Caco-2 (cell line): ENCODE measurements around the gene RASSF3. TPM values are rescaled to one million over a fixed set of nuclear protein-coding genes. Genes with fewer than 3 reads are reported as not detected.

Source experiments
- BruUV-seq: library from RNA; stranded (reverse); fragments of 400-500 nt; replicated peaks from 2 replicates; lab custom pipeline; 2021; lab: Mats Ljungman, UMichigan
- CTCF ChIA-PET: fragments of 300-600 bp; sonication (Branson Sonifier 250); formaldehyde crosslinking; loops from one replicate; lab custom pipeline; 2022; ENCODE audit warnings: antibody characterized with exemption; lab: Charles Lee
- POLR2A ChIA-PET: fragments of 300-600 bp; sonication (Branson Sonifier 250); formaldehyde crosslinking; loops from one replicate; lab custom pipeline; 2022; ENCODE audit warnings: antibody characterized with exemption; lab: Charles Lee
- DNase-seq, 2 experiments: peaks; one replicate each; pipeline versions ENCODE4 v3.0.0 to v3.0.0-alpha.2; 2020 to 2022
- H3K27me3 ChIP-seq: replicated peaks from 2 replicates; pipeline ENCODE4 v1.6.0; 2011; ENCODE audit warnings: low read length; ENCODE audit not compliant: control insufficient read depth, insufficient read depth
- H3K36me3 ChIP-seq: 2 replicates; pipeline ENCODE4 v1.5.1; 2011; ENCODE audit warnings: low read length; ENCODE audit not compliant: control insufficient read depth, insufficient read depth
- H3K4me1 ChIP-seq: fragments of 250-450 bp; sonication (Bioruptor Pico); 2 replicates; pipeline ENCODE4 v1.5.1; 2020; ENCODE audit warnings: mild to moderate bottlenecking
- H3K4me3 ChIP-seq: 2 replicates; pipeline ENCODE4 v1.5.1; 2011; ENCODE audit warnings: low read depth, mild to moderate bottlenecking, control low read depth, low read length
- H3K9me3 ChIP-seq: fragments of 250-450 bp; sonication (Bioruptor Pico); 2 replicates; pipeline ENCODE4 v1.5.1; 2020; ENCODE audit warnings: mild to moderate bottlenecking, moderate library complexity
- H3K27ac Mint-ChIP-seq: one replicate; pipeline ENCODE4 v1.8.0; 2022; ENCODE audit warnings: mixed read lengths; ENCODE audit not compliant: unreplicated experiment
- H3K27me3 Mint-ChIP-seq: one replicate; pipeline ENCODE4 v1.8.0; 2022; ENCODE audit warnings: mixed read lengths; ENCODE audit not compliant: insufficient read depth, unreplicated experiment
- H3K36me3 Mint-ChIP-seq: one replicate; pipeline ENCODE4 v1.8.0; 2022; ENCODE audit warnings: mild to moderate bottlenecking, mixed read lengths; ENCODE audit not compliant: insufficient read depth, unreplicated experiment
- H3K4me1 Mint-ChIP-seq: one replicate; pipeline ENCODE4 v1.8.0; 2022; ENCODE audit warnings: low read depth, mixed read lengths; ENCODE audit not compliant: unreplicated experiment
- H3K4me3 Mint-ChIP-seq: one replicate; pipeline ENCODE4 v1.8.0; 2022; ENCODE audit warnings: mild to moderate bottlenecking, moderate library complexity, mixed read lengths; ENCODE audit not compliant: unreplicated experiment
- H3K9me3 Mint-ChIP-seq: one replicate; pipeline ENCODE4 v1.8.0; 2022; ENCODE audit warnings: mixed read lengths; ENCODE audit not compliant: unreplicated experiment
- CTCF ChIP-seq, 2 experiments: fragments of 200-600 bp in 1 of 2; IDR thresholded peaks; 1 replicate in 1 of 2; 2 replicates in 1 of 2; pipeline versions ENCODE4 v1.5.1 to v1.8.0; 2011 to 2022; ENCODE audit warnings: antibody characterized with exemption in 1 of 2, control low read depth in 1 of 2, inconsistent platforms in 1 of 2, low read depth in 1 of 2, low read length in 1 of 2, mild to moderate bottlenecking in 1 of 2, moderate library complexity in 1 of 2; ENCODE audit not compliant: insufficient read depth in 1 of 2, severe bottlenecking in 1 of 2, unreplicated experiment in 1 of 2
- intact Hi-C: fragments of 100-400 bp; cut with micrococcal nuclease; formaldehyde crosslinking; loops from one replicate; pipeline ENCODE4 v1.10.0; 2022; ENCODE audit not compliant: unreplicated experiment
- total RNA-seq: library from RNA; stranded (reverse); gene quantifications from 2 replicates; pipeline ENCODE4 v1.2.3, GENCODE V29; 2022

The RASSF3 gene
- total RNA-seq, 1 experiment from 2014 or later = 25.7 TPM

GRCh38 chr12:64724201-64724745 is 114.0 kb downstream of the RASSF3 start:
- BruUV-seq = no TSS peak
- Mint-ChIP-seq H3K4me3 (no peak overlapping the region), H3K27ac (no peak overlapping the region), H3K27me3 (no peaks in the 10 kb centered on the region), H3K4me1 (peaks cover 10% of the 10 kb centered on the region), H3K9me3 (no peaks in the 10 kb centered on the region), H3K36me3 (peaks cover 8% of the 10 kb centered on the region)
- DNase-seq = no peak
- H3K4me1 ChIP-seq = peaks cover 13% of the 10 kb centered on the region; the same call in 1 of the 2 replicates
- ChIA-PET POLR2A (no interaction called here), CTCF (interaction anchor here (0.8 kb wide), 1 partner anchor 72 kb away, joined by 3 read pairs; no protein-coding TSS in a partner anchor)
- H3K4me3 ChIP-seq = no peak overlapping the region
- no peaks in the 10 kb centered on the region; the same call in 1 of the 2 replicates for H3K36me3 ChIP-seq
- H3K9me3 ChIP-seq = no peaks in the 10 kb centered on the region
- intact Hi-C loops = no loop called here
- no peak for TF ChIP-seq CTCF (IDR thresholded peaks at IDR 0.05; ENCODE audit: insufficient read depth in 1 of 2, low read depth in 1 of 2, low read length in 1 of 2, severe bottlenecking in 1 of 2, unreplicated experiment in 1 of 2)
- no peaks in the 10 kb centered on the region for H3K27me3 ChIP-seq

- Histone ChIP-seq H3K4me3 (no peak overlapping the region), H3K4me1 (no peaks in the 10 kb centered on the region), H3K36me3 (no peaks in the 10 kb centered on the region; the same call in 1 of the 2 replicates), H3K27me3 (no peaks in the 10 kb centered on the region), H3K9me3 (no peaks in the 10 kb centered on the region)
- no peak overlapping the region for H3K27ac Mint-ChIP-seq
- ChIA-PET CTCF (no interaction called here), POLR2A (no interaction called here)
- no peak for DNase-seq
- intact Hi-C loops = no loop called here
- BruUV-seq = no TSS peak
- no peak overlapping the region for H3K4me3 Mint-ChIP-seq
- no peaks in the 10 kb centered on the region for H3K27me3 Mint-ChIP-seq
- H3K36me3 Mint-ChIP-seq = peaks cover 30% of the 10 kb centered on the region
- no peaks in the 10 kb centered on the region for H3K4me1 Mint-ChIP-seq
- TF ChIP-seq CTCF (IDR thresholded peaks at IDR 0.05; ENCODE audit: insufficient read depth in 1 of 2, low read depth in 1 of 2, low read length in 1 of 2, severe bottlenecking in 1 of 2, unreplicated experiment in 1 of 2) = no peak
- H3K9me3 Mint-ChIP-seq = no peaks in the 10 kb centered on the region
Observed at GRCh38 chr12:64729909-64730587, 119.8 kb downstream of the RASSF3 start.

GRCh38 chr12:64730588-64730969 is 120.3 kb downstream of the RASSF3 start:
- no TSS peak for BruUV-seq
- TF ChIP-seq CTCF (IDR thresholded peaks at IDR 0.05; ENCODE audit: insufficient read depth in 1 of 2, low read depth in 1 of 2, low read length in 1 of 2, severe bottlenecking in 1 of 2, unreplicated experiment in 1 of 2) = no peak
- no peaks in the 10 kb centered on the region for H3K27me3 ChIP-seq
- H3K36me3 ChIP-seq = no peaks in the 10 kb centered on the region; the same call in 1 of the 2 replicates
- H3K9me3 ChIP-seq = no peaks in the 10 kb centered on the region
- no peak overlapping the region for H3K4me3 Mint-ChIP-seq
- H3K27ac Mint-ChIP-seq = no peak overlapping the region
- intact Hi-C loops = no loop called here
- CTCF ChIA-PET = no interaction called here
- H3K4me1 ChIP-seq = no peaks in the 10 kb centered on the region
- peaks cover 30% of the 10 kb centered on the region for H3K36me3 Mint-ChIP-seq
- H3K27me3 Mint-ChIP-seq = no peaks in the 10 kb centered on the region
- H3K4me1 Mint-ChIP-seq = no peaks in the 10 kb centered on the region
- H3K9me3 Mint-ChIP-seq = no peaks in the 10 kb centered on the region
- POLR2A ChIA-PET = no interaction called here
- DNase-seq = no peak
- H3K4me3 ChIP-seq = no peak overlapping the region
